IMR-90 (cell line): ENCODE measurements around the gene JPT2. TPM values are rescaled to one million over a fixed set of nuclear protein-coding genes. Genes with fewer than 3 reads are reported as not detected.

Source experiments
- ATAC-seq: fragments of 200-7000 bp; cut with Tn5 transposase; 2 replicates; pipeline ENCODE4 v1.9.1; 2020; ENCODE audit warnings: low read depth, mild to moderate bottlenecking, moderate library complexity
- BruUV-seq: library from RNA; stranded (reverse); fragments of 400-500 nt; replicated peaks from 2 replicates; lab custom pipeline; 2021; lab: Mats Ljungman, UMichigan
- CTCF ChIA-PET: fragments of 300-600 bp; formaldehyde crosslinking; extraction: SDS; loops from one replicate; lab custom pipeline; 2021; ENCODE audit warnings: antibody characterized with exemption; lab: Yijun Ruan, JAX
- POLR2A ChIA-PET: fragments of 300-600 bp; sonication (Branson Sonifier 250); formaldehyde crosslinking; loops from one replicate; lab custom pipeline; 2022; ENCODE audit warnings: antibody characterized with exemption; ENCODE audit not compliant: unreplicated experiment; lab: Charles Lee
- DNase-seq: peaks from one replicate; pipeline ENCODE4 v3.0.0; 2013
- H2AFZ ChIP-seq: replicated peaks from 2 replicates; pipeline ENCODE3; 2013; ENCODE audit warnings: low read length, mild to moderate bottlenecking; ENCODE audit not compliant: poor library complexity
- H2AK5ac ChIP-seq: 2 replicates; pipeline ENCODE4 v1.6.1; 2013; ENCODE audit warnings: low read depth, low read length, inconsistent platforms
- H2AK9ac ChIP-seq: replicated peaks from 2 replicates; pipeline ENCODE3; 2013; ENCODE audit warnings: mild to moderate bottlenecking, low read depth, low read length, moderate library complexity; ENCODE audit not compliant: poor library complexity
- H2BK120ac ChIP-seq: 2 replicates; pipeline ENCODE4 v1.6.1; 2013; ENCODE audit warnings: low read depth, low read length, inconsistent platforms
- H2BK15ac ChIP-seq: 3 replicates; pipeline ENCODE4 v1.6.1; 2013; ENCODE audit warnings: low read depth, low read length, inconsistent platforms
- H2BK20ac ChIP-seq: 2 replicates; pipeline ENCODE4 v1.6.1; 2013; ENCODE audit warnings: low read depth, mild to moderate bottlenecking, inconsistent platforms, low read length, moderate library complexity
- H2BK5ac ChIP-seq: 2 replicates; pipeline ENCODE4 v1.6.1; 2013; ENCODE audit warnings: mild to moderate bottlenecking, low read depth, low read length, inconsistent platforms; ENCODE audit not compliant: poor library complexity, severe bottlenecking
- H3K14ac ChIP-seq: replicated peaks from 2 replicates; pipeline ENCODE4 v1.6.1; 2013; ENCODE audit warnings: low read depth, low read length, inconsistent platforms
- H3K18ac ChIP-seq: 2 replicates; pipeline ENCODE4 v1.6.1; 2013; ENCODE audit warnings: low read depth, low read length, control low read depth
- H3K23ac ChIP-seq: 2 replicates; pipeline ENCODE4 v1.6.1; 2013; ENCODE audit warnings: low read depth, low read length, inconsistent platforms
- H3K27ac ChIP-seq: 2 replicates; pipeline ENCODE4 v1.5.1; 2013; ENCODE audit warnings: mild to moderate bottlenecking, control low read depth, low read length; ENCODE audit not compliant: insufficient read depth
- H3K27me3 ChIP-seq: 2 replicates; pipeline ENCODE4 v1.6.1; 2013; ENCODE audit warnings: low read length; ENCODE audit not compliant: control insufficient read depth, insufficient read depth
- H3K36me3 ChIP-seq: 2 replicates; pipeline ENCODE4 v1.6.1; 2013; ENCODE audit warnings: low read length, mixed read lengths; ENCODE audit not compliant: control insufficient read depth, insufficient read depth
- H3K4ac ChIP-seq: 2 replicates; pipeline ENCODE4 v1.6.1; 2013; ENCODE audit warnings: low read depth, low read length, inconsistent platforms
- H3K4me1 ChIP-seq: 2 replicates; pipeline ENCODE4 v1.6.1; 2013; ENCODE audit warnings: low read length, mixed read lengths; ENCODE audit not compliant: control insufficient read depth, insufficient read depth
- H3K4me2 ChIP-seq: 2 replicates; pipeline ENCODE4 v1.6.1; 2013; ENCODE audit warnings: low read depth, mild to moderate bottlenecking, control low read depth, low read length, moderate library complexity
- H3K4me3 ChIP-seq: 2 replicates; pipeline ENCODE4 v1.5.1; 2013; ENCODE audit warnings: low read depth, mild to moderate bottlenecking, control low read depth, low read length, moderate library complexity; ENCODE audit not compliant: insufficient read depth
- H3K56ac ChIP-seq: 2 replicates; pipeline ENCODE4 v1.6.1; 2013; ENCODE audit warnings: low read length, inconsistent platforms; ENCODE audit not compliant: insufficient read depth; ENCODE audit errors: extremely low read depth
- H3K79me1 ChIP-seq, 2 experiments: 2 replicates each; pipeline ENCODE4 v1.6.1; 2013; ENCODE audit warnings: low read length in 2 of 2, inconsistent platforms in 1 of 2, low read depth in 1 of 2
- H3K9ac ChIP-seq: 2 replicates; pipeline ENCODE4 v1.6.1; 2013; ENCODE audit warnings: low read depth, low read length, control low read depth
- H3K9me1 ChIP-seq: 2 replicates; pipeline ENCODE4 v1.6.1; 2013; ENCODE audit warnings: low read length, inconsistent platforms; ENCODE audit not compliant: insufficient read depth
- H3K9me3 ChIP-seq: 2 replicates; pipeline ENCODE4 v1.6.1; 2013; ENCODE audit warnings: low read length; ENCODE audit not compliant: control insufficient read depth, insufficient read depth
- H4K20me1 ChIP-seq: 2 replicates; pipeline ENCODE4 v1.6.1; 2013; ENCODE audit warnings: low read length, inconsistent platforms; ENCODE audit not compliant: insufficient read depth
- H4K5ac ChIP-seq: 2 replicates; pipeline ENCODE4 v1.6.1; 2013; ENCODE audit warnings: mild to moderate bottlenecking, low read depth, low read length, control low read depth
- H4K8ac ChIP-seq, 2 experiments: 2 replicates each; pipeline ENCODE4 v1.6.1; 2013; ENCODE audit warnings: low read depth in 2 of 2, low read length in 2 of 2, control low read depth in 1 of 2, inconsistent platforms in 1 of 2
- H4K91ac ChIP-seq: 2 replicates; pipeline ENCODE4 v1.6.1; 2013; ENCODE audit warnings: low read depth, low read length, inconsistent platforms; ENCODE audit not compliant: insufficient read depth
- MAFK ChIP-seq: IDR thresholded peaks from 2 replicates; pipeline ENCODE4 v1.6.1; 2012; ENCODE audit warnings: low read depth, low read length, improper control_type of control experiment
- MXI1 ChIP-seq: IDR thresholded peaks from 2 replicates; pipeline ENCODE4 v1.6.1; 2012; ENCODE audit warnings: low read depth, mild to moderate bottlenecking, low read length, moderate library complexity, borderline replicate concordance
- NFE2L2 ChIP-seq: fragments of 150-350 bp; IDR thresholded peaks from 2 replicates; pipeline ENCODE4 v1.6.1; 2016; ENCODE audit warnings: low read depth, mild to moderate bottlenecking, low read length
- RAD21 ChIP-seq: IDR thresholded peaks from 2 replicates; pipeline ENCODE4 v1.6.1; 2012; ENCODE audit warnings: low read length, improper control_type of control experiment
- RCOR1 ChIP-seq: IDR thresholded peaks from 2 replicates; pipeline ENCODE4 v1.6.1; 2012; ENCODE audit warnings: mild to moderate bottlenecking, low read length, improper control_type of control experiment; ENCODE audit not compliant: insufficient replicate concordance
- WGBS, 2 experiments: methylation state at CpG; one replicate each; pipeline versions ENCODE4 v1.1.5 to v1.1.7; 2013; ENCODE audit warnings: missing lambda C conversion rate in 2 of 2; ENCODE audit not compliant: insufficient read length in 1 of 2; ENCODE audit errors: extremely low coverage in 2 of 2; 5-methylcytosine and 5-hydroxymethylcytosine counted together
- dilution Hi-C: fragments of 300-500 bp; cut with HindIII; formaldehyde crosslinking; loops from one replicate; pipeline ENCODE4 v1.14.3; 2018; ENCODE audit warnings: low sequenced_read_pairs; ENCODE audit not compliant: unreplicated experiment
- in situ Hi-C: fragments of 300-500 bp; cut with MboI; formaldehyde crosslinking; loops from 3 replicates; pipeline ENCODE4 v1.14.3; 2019; ENCODE audit warnings: low sequenced_read_pairs, inconsistent platforms, mixed read lengths
- intact Hi-C: fragments of 100-400 bp; cut with micrococcal nuclease; formaldehyde crosslinking; loops from 2 replicates; pipeline ENCODE4 v1.10.0; 2022
- polyA plus RNA-seq, 3 experiments: library from polyadenylated mRNA; depleted of rRNA; stranded (reverse); fragments of >200 nt; gene quantifications; 2 replicates each; pipeline ENCODE4 v1.2.3, GENCODE V29; 2012; ENCODE audit warnings: low replicate concordance in 1 of 3
- total RNA-seq: library from RNA; depleted of rRNA; stranded (reverse); fragments of >200 nt; gene quantifications from 2 replicates; pipeline ENCODE4 v1.2.3, GENCODE V29; 2012

Gene JPT2
- total and polyA plus RNA-seq, 2 of the 4 experiments (the other 2 are of a cell fraction) = 40.0 to 41.5 TPM

GRCh38 chr16:1710811-1711507 lies 32.9 kb downstream of the JPT2 start:
- dilution Hi-C loops = no loop called here
- H3K4me1 ChIP-seq = peaks cover 18% of the 10 kb centered on the region
- WGBS, 2 experiments = 93% methylated on average over 3 of the region's 17 CpGs; no CpG with 5 or more reads in 1 of the 2 experiments

More at GRCh38 chr16:1710811-1711507, 32.9 kb downstream of the JPT2 start:
- intact Hi-C loops (no loop called here), in situ Hi-C loops (loop anchor here (5.0 kb wide), 1 partner anchor 51 kb away; no protein-coding TSS in a partner anchor)
- Histone ChIP-seq H3K23ac (no peak overlapping the region), H3K9me3 (no peaks in the 10 kb centered on the region), H2AFZ (no peak overlapping the region), H2AK5ac (no peak overlapping the region), H4K91ac (no peak overlapping the region), H3K27me3 (no peaks in the 10 kb centered on the region), H3K14ac (no peak overlapping the region), H2BK5ac (no peak overlapping the region), H4K20me1 (peaks cover 89% of the 10 kb centered on the region), H3K9me1 (peaks cover 37% of the 10 kb centered on the region), H2BK15ac (no peak overlapping the region), H3K9ac (no peak overlapping the region), H3K79me1 (peaks cover 24 to 86% of the 10 kb centered on the region in 2 experiments), H4K8ac (no peak overlapping the region), H2AK9ac (no peak overlapping the region), H3K36me3 (no peaks in the 10 kb centered on the region), H3K4ac (no peak overlapping the region), H3K27ac (no peak overlapping the region), H2BK120ac (no peak overlapping the region), H2BK20ac (no peak overlapping the region), H3K56ac (no peak overlapping the region), H4K5ac (no peak overlapping the region), H3K18ac (no peak overlapping the region), H3K4me3 (no peak overlapping the region), H3K4me2 (no peak overlapping the region)
- TF ChIP-seq NFE2L2 = no peak
- TF ChIP-seq MXI1 = no peak
- no peak for TF ChIP-seq RCOR1
- TF ChIP-seq RAD21 = no peak
- TF ChIP-seq MAFK = no peak
- no TSS peak for BruUV-seq
- ChIA-PET CTCF (interaction anchor here (0.6 to 1.2 kb wide), 2 partner anchors 13 to 116 kb away, joined by 3 read pairs; partner anchors contain the start of gene FAHD1), POLR2A (interaction anchor here (0.6 kb wide), 1 partner anchor 384 kb away, joined by 3 read pairs; no protein-coding TSS in a partner anchor)
- ATAC-seq (no peak), DNase-seq (no peak)
